ENCODE measurements around the gene CALHM6. TPM values are rescaled to one million over a fixed set of nuclear protein-coding genes. Genes with fewer than 3 reads are reported as not detected.

The CALHM6 gene
- total and polyA plus RNA-seq, 10 of the 15 experiments (the other 5 are each of a cell fraction or from before 2014, with no cell fraction given), result 0.15 to 3.4 (median 1.3) TPM

- intact Hi-C loops (cut with micrococcal nuclease; ENCODE audit: unreplicated experiment) (no loop called here), in situ Hi-C loops (cut with MboI) (no loop called here)
- Histone ChIP-seq H3K4me2 (ENCODE audit: control insufficient read depth, insufficient read depth) (no peak overlapping the region), H3K36me3 (ENCODE audit: control insufficient read depth in 2 of 2, insufficient read depth in 2 of 2, low read length in 1 of 2) (peaks cover 1 to 10% of the 10 kb centered on the region in 2 experiments; a peak in 2 of 4 replicates), H3K9ac (ENCODE audit: control insufficient read depth, insufficient read depth, low read length) (no peak overlapping the region), H3K4me1 (ENCODE audit: control insufficient read depth, insufficient read depth, low read length) (no peaks in the 10 kb centered on the region), H3K79me2 (ENCODE audit: control insufficient read depth, insufficient read depth, low read length) (no peaks in the 10 kb centered on the region), H3K4me3 (no peak overlapping the region), H3K27ac (ENCODE audit: control insufficient read depth, insufficient read depth) (no peak overlapping the region), H3K27me3 (replicated peaks in 1 of 2; ENCODE audit: control insufficient read depth in 2 of 2, insufficient read depth in 2 of 2, low read length in 1 of 2) (no peaks in the 10 kb centered on the region), H2AFZ (ENCODE audit: control insufficient read depth, low read depth, low read length) (no peak overlapping the region), H3K9me3 (replicated peaks; ENCODE audit: control insufficient read depth, insufficient read depth, low read length) (no peaks in the 10 kb centered on the region), H4K20me1 (ENCODE audit: control insufficient read depth, insufficient read depth) (no peaks in the 10 kb centered on the region)
- ChIA-PET POLR2A (no interaction called here), CTCF (interaction anchor here (0.7 to 1.4 kb wide), 7 partner anchors 9 to 214 kb away, joined by 3 to 5 read pairs (median 3); no protein-coding TSS in a partner anchor), SMC1A (ENCODE audit: uncharacterized antibody, unreplicated experiment) (interaction anchor here (0.6 to 4.1 kb wide), 7 partner anchors 13 to 144 kb away, joined by 3 to 12 read pairs (median 4); no protein-coding TSS in a partner anchor), RAD21 (ENCODE audit: unreplicated experiment) (interaction anchor here (1.2 kb wide), 1 partner anchor 11 kb away, joined by 3 read pairs; no protein-coding TSS in a partner anchor)
- no TSS peak for BruUV-seq (replicated peaks)
- DNase-seq (ENCODE audit: low read depth, low spot score), result no peak
- no peak for FAIRE-seq
- no peak for TF ChIP-seq ATF2 (IDR thresholded peaks at IDR 0.05; ENCODE audit: low read length)
- no peak for TF ChIP-seq BHLHE40 (IDR thresholded peaks at IDR 0.05; ENCODE audit: borderline replicate concordance in 1 of 2, low read depth in 2 of 2, low read length in 1 of 2)
- no peak for ATAC-seq
Observed at GRCh38 chr6:116431964-116432595, 29.1 kb upstream of the CALHM6 start.

- SMC1A ChIA-PET (ENCODE audit: uncharacterized antibody, unreplicated experiment), result interaction anchor here (1.3 to 4.1 kb wide), 5 partner anchors 10 to 145 kb away, joined by 4 to 12 read pairs (median 5); no protein-coding TSS in a partner anchor
- no peak overlapping the region for H3K27ac ChIP-seq (ENCODE audit: control insufficient read depth, insufficient read depth)
- intact Hi-C loops (cut with micrococcal nuclease; ENCODE audit: unreplicated experiment) (no loop called here), in situ Hi-C loops (cut with MboI) (no loop called here)
- no peak overlapping the region for H2AFZ ChIP-seq (ENCODE audit: control insufficient read depth, low read depth, low read length)
- no peaks in the 10 kb centered on the region for H4K20me1 ChIP-seq (ENCODE audit: control insufficient read depth, insufficient read depth)
- 97% methylated on average over 4 of the region's 4 CpGs for WGBS (ENCODE audit: insufficient coverage, insufficient replicate concordance, low lambda C conversion rate, missing lambda C conversion rate)
- no peak overlapping the region for H3K4me2 ChIP-seq (ENCODE audit: control insufficient read depth, insufficient read depth)
- H3K9ac ChIP-seq (ENCODE audit: control insufficient read depth, insufficient read depth, low read length), result no peak overlapping the region
- H3K27me3 ChIP-seq (replicated peaks in 1 of 2; ENCODE audit: control insufficient read depth in 2 of 2, insufficient read depth in 2 of 2, low read length in 1 of 2), result no peaks in the 10 kb centered on the region
- no TSS peak for BruUV-seq (replicated peaks)
- H3K36me3 ChIP-seq (ENCODE audit: control insufficient read depth in 2 of 2, insufficient read depth in 2 of 2, low read length in 1 of 2), result peaks cover 1 to 6% of the 10 kb centered on the region in 2 experiments; a peak in 2 of 4 replicates
- DNase-seq (ENCODE audit: low read depth, low spot score), result no peak
- H3K9me3 ChIP-seq (replicated peaks; ENCODE audit: control insufficient read depth, insufficient read depth, low read length), result no peaks in the 10 kb centered on the region
- no peaks in the 10 kb centered on the region for H3K4me1 ChIP-seq (ENCODE audit: control insufficient read depth, insufficient read depth, low read length)
- no peak for ATAC-seq
- no peak for FAIRE-seq
- POLR2A ChIA-PET, result no interaction called here
- no peaks in the 10 kb centered on the region for H3K79me2 ChIP-seq (ENCODE audit: control insufficient read depth, insufficient read depth, low read length)
- RAD21 ChIA-PET (ENCODE audit: unreplicated experiment), result interaction anchor here (1.0 to 1.2 kb wide), 3 partner anchors 12 to 165 kb away, joined by 3 to 5 read pairs (median 3); no protein-coding TSS in a partner anchor
- no peak overlapping the region for H3K4me3 ChIP-seq
- CTCF ChIA-PET, result interaction anchor here (0.6 to 4.8 kb wide), 8 partner anchors 11 to 163 kb away, joined by 3 to 20 read pairs (median 3); no protein-coding TSS in a partner anchor
- TF ChIP-seq YBX1 (IDR thresholded peaks at IDR 0.05), result no peak
- no peak for TF ChIP-seq BCLAF1 (IDR thresholded peaks at IDR 0.05)
- TF ChIP-seq SUPT20H (IDR thresholded peaks at IDR 0.05; ENCODE audit: borderline replicate concordance, control insufficient read depth, low read depth, low read length), result no peak
- no peak for TF ChIP-seq SMC3 (IDR thresholded peaks at IDR 0.05; ENCODE audit: borderline replicate concordance, low read length)
- TF ChIP-seq NFIC (IDR thresholded peaks at IDR 0.05; ENCODE audit: low read depth, low read length), result no peak
- no peak for TF ChIP-seq IRF4 (IDR thresholded peaks at IDR 0.05; ENCODE audit: low read depth, low read length)
Observed at GRCh38 chr6:116433206-116433712, 27.9 kb upstream of the CALHM6 start.

Data from GM12878 (cell line).